GM19324 (cell line): ENCODE results near the gene FAM90A1.
"Not testable (repeated sequence)": the region's sequence is repeated elsewhere in the genome, so short reads cannot be mapped to it uniquely, and the experiment has no call there.

Experiments
- ATAC-seq: cut with Tn5 transposase; IDR thresholded peaks from one replicate; pipeline ENCODE4 v1.9.1; 2021; ENCODE audit warnings: mild to moderate bottlenecking, moderate library complexity; ENCODE audit not compliant: unreplicated experiment, low FRiP score

Gene FAM90A1

GRCh38 chr12:8234746-8235145 is 7.3 kb upstream of the FAM90A1 start:
- not testable (repeated sequence) for ATAC-seq

- ATAC-seq, result not testable (repeated sequence)
Measured at GRCh38 chr12:8233935-8234495, 6.6 kb upstream of the FAM90A1 start.

GRCh38 chr12:8233300-8233855 is 6.0 kb upstream of the FAM90A1 start:
- ATAC-seq, result not testable (repeated sequence)

- not testable (repeated sequence) for ATAC-seq
Measured at GRCh38 chr12:8231666-8232608, 4.5 kb upstream of the FAM90A1 start.

- ATAC-seq, result not testable (repeated sequence)
Measured at GRCh38 chr12:8231049-8231448, 3.6 kb upstream of the FAM90A1 start.

GRCh38 chr12:8229486-8229885 is 2.1 kb upstream of the FAM90A1 start:
- ATAC-seq, result not testable (repeated sequence)

- ATAC-seq, result not testable (repeated sequence)
Measured at GRCh38 chr12:8228607-8229006, 1.2 kb upstream of the FAM90A1 start.

- not testable (repeated sequence) for ATAC-seq
Measured at GRCh38 chr12:8227732-8228077, 287 bp upstream of the FAM90A1 start.

- ATAC-seq, result no peak
Measured at GRCh38 chr12:8226355-8226754, 1.1 kb downstream of the FAM90A1 start.

GRCh38 chr12:8224782-8225181 is 2.6 kb downstream of the FAM90A1 start:
- ATAC-seq, result not testable (repeated sequence)

- ATAC-seq, result not testable (repeated sequence)
Measured at GRCh38 chr12:8223646-8224045, 3.8 kb downstream of the FAM90A1 start.

GRCh38 chr12:8222303-8222702 is 5.1 kb downstream of the FAM90A1 start:
- ATAC-seq, result not testable (repeated sequence)

GRCh38 chr12:8221844-8222243 is 5.6 kb downstream of the FAM90A1 start:
- ATAC-seq, result not testable (repeated sequence)

GRCh38 chr12:8221375-8221774 is 6.0 kb downstream of the FAM90A1 start:
- not testable (repeated sequence) for ATAC-seq

- ATAC-seq, result not testable (repeated sequence)
Measured at GRCh38 chr12:8218711-8219382, 8.6 kb downstream of the FAM90A1 start.

GRCh38 chr12:8197685-8198308 is 29.6 kb downstream of the FAM90A1 start:
- ATAC-seq, result not testable (repeated sequence)

GRCh38 chr12:8188088-8188487 is 39.3 kb downstream of the FAM90A1 start:
- not testable (repeated sequence) for ATAC-seq

- ATAC-seq, result not testable (repeated sequence)
Measured at GRCh38 chr12:8184206-8184605, 43.2 kb downstream of the FAM90A1 start.

GRCh38 chr12:8183346-8183745 is 44.1 kb downstream of the FAM90A1 start:
- ATAC-seq, result not testable (repeated sequence)

GRCh38 chr12:8182923-8183322 is 44.5 kb downstream of the FAM90A1 start:
- ATAC-seq, result not testable (repeated sequence)
